ENCODE data around the gene RNASE9.
"Not testable (repeated sequence)": the region's sequence is repeated elsewhere in the genome, so short reads cannot be mapped to it uniquely, and the experiment has no call there.

The RNASE9 gene

GRCh38 chr14:20572382-20572990, 11.6 kb upstream of the RNASE9 start:
- DNase-seq: not testable (repeated sequence)

- DNase-seq: not testable (repeated sequence)
Measured at GRCh38 chr14:20570720-20571119, 9.9 kb upstream of the RNASE9 start.

- DNase-seq: not testable (repeated sequence)
Measured at GRCh38 chr14:20569865-20570264, 9.0 kb upstream of the RNASE9 start.

GRCh38 chr14:20569066-20569465, 8.2 kb upstream of the RNASE9 start:
- DNase-seq: no peak

GRCh38 chr14:20568393-20568792, 7.5 kb upstream of the RNASE9 start:
- no peak for DNase-seq

GRCh38 chr14:20567199-20567598, 6.4 kb upstream of the RNASE9 start:
- DNase-seq: not testable (repeated sequence)

- no peak for DNase-seq
Measured at GRCh38 chr14:20564501-20564997, 3.7 kb upstream of the RNASE9 start.

GRCh38 chr14:20563971-20564370, 3.1 kb upstream of the RNASE9 start:
- DNase-seq: no peak

- no peak for DNase-seq
Measured at GRCh38 chr14:20559461-20559904, 1.4 kb downstream of the RNASE9 start.

- DNase-seq: no peak
Measured at GRCh38 chr14:20557212-20557542, 3.7 kb downstream of the RNASE9 start.

- no peak for DNase-seq
Measured at GRCh38 chr14:20556500-20557211, 4.2 kb downstream of the RNASE9 start.

- DNase-seq: no peak
Measured at GRCh38 chr14:20555845-20556244, 5.0 kb downstream of the RNASE9 start.

GRCh38 chr14:20553024-20553423, 7.8 kb downstream of the RNASE9 start:
- no peak for DNase-seq

- no peak for DNase-seq
Measured at GRCh38 chr14:20551606-20552005, 9.2 kb downstream of the RNASE9 start.

GRCh38 chr14:20550926-20551325, 9.9 kb downstream of the RNASE9 start:
- no peak for DNase-seq

- DNase-seq: no peak
Measured at GRCh38 chr14:20548414-20549158, 12.3 kb downstream of the RNASE9 start.

- DNase-seq: no peak
Measured at GRCh38 chr14:20546877-20547276, 14.0 kb downstream of the RNASE9 start.

GRCh38 chr14:20539906-20540305, 20.9 kb downstream of the RNASE9 start:
- DNase-seq: no peak

- no peak for DNase-seq
Measured at GRCh38 chr14:20530771-20531571, 29.9 kb downstream of the RNASE9 start.

GRCh38 chr14:20529806-20530205, 31.0 kb downstream of the RNASE9 start:
- DNase-seq: no peak

- no peak for DNase-seq
Measured at GRCh38 chr14:20524027-20524426, 36.8 kb downstream of the RNASE9 start.

- DNase-seq: no peak
Measured at GRCh38 chr14:20522332-20522731, 38.5 kb downstream of the RNASE9 start.

- DNase-seq: no peak
Measured at GRCh38 chr14:20516921-20517320, 43.9 kb downstream of the RNASE9 start.

All from cerebellar nuclear complex (tissue), 1 donor.